SK-N-DZ (cell line): ENCODE measurements around the gene BANP.
"Not testable (repeated sequence)": the region's sequence is repeated elsewhere in the genome, so short reads cannot be mapped to it uniquely, and the experiment has no call there.

Experiments used
- DNase-seq: peaks from one replicate; pipeline ENCODE4 v3.0.0-alpha.2; 2015; ENCODE audit warnings: low spot score

Gene BANP

DNA sequence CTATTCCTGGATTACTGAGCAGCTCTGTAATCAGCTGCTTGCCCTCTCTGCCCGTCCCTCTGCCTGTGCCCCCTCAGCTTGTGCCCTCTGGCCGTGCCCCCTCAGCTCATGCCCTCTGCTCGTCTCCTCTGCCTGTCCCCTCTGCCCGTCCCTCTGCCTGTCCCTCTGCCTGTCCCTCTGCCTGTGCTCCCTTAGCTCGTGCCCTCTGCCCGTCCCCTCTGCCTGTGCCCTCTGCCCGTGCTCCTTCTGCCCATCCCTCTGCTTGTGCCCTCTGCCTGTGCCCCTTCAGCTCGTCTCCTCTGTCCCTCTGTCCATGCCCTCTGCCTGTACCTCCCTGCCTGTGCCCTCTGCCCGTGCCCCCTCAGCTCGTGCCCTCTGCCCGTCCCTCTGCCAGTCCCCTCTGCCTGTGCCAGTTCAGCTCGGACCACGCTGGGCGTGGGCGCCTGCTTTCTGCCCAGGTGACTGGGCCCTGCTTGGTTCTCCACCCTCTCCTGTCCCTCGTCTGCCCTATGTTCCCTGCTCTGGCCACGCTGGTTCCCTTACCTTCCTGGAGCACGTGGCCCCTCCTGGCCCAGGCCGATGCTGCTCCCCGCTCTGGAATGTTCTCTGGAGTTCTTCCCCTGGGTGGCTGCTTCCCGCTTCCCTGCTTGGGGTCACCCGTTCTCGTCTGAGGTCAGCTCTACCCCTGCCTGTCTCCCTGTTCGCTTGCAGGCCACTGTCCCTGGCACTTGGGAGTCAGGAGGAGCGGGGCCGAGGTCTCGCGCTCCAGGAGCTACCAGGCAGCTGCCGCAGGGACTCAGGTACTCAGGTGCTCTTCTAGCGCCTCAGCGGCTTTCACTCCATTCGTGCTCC lies 63.9 kb downstream of the BANP start:
- no peak for DNase-seq

DNA sequence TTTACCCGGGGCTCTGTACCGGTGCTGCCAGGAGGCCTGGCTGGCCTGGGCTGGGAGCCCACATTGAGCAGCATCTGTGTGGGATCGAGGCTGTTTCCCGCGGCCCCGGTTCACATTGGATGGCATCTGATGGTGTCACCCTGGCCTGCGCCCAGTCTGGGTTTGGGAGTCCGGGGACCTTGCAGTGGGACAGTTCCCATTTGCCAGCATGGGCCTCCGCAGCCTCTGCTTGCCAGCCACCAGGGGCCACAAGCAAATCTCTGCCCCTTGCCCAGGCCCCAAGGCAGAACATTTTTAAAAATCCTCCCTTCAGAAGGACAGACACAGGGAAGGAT lies 64.5 kb downstream of the BANP start:
- DNase-seq, result no peak

DNA sequence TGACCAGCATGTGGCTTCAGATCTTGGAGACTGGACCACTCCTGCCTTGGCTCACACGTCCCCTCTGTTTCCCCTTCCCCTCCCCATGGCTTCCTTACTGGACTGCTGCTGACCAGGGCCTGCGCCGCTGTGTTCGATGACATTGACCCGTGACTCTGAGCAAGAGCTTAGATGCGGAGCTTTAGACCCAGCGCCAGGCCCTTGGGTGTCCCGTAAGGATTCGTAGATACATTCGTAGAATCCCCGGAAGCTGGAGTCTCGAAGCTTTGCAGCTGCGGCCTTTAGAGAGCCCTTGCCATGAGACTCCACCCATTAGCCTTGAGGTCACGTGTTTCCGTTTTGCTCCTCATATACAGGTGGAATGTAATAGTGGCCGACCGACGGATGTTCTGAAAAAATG lies 65.2 kb downstream of the BANP start:
- DNase-seq, result not testable (repeated sequence)

DNA sequence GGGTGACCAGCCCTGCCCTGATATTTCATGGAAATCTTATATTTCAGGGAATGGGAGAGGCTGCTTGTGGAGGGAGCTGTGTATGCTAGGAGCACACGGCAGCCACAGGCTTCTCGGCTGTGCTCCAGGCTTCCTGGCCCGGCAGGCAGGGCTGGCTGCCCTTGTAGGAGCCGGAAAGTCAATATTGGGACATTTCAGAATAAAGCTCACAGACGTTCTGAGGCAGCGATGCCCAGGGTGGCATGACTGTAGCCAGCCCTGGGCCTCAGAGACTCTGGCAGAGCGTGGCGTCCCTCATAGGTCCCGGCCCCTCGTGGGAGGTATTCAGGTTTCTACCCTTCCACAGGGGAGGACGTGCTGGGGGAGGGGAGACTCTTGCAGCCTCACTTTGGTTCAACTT lies 65.7 kb downstream of the BANP start:
- no peak for DNase-seq

DNA sequence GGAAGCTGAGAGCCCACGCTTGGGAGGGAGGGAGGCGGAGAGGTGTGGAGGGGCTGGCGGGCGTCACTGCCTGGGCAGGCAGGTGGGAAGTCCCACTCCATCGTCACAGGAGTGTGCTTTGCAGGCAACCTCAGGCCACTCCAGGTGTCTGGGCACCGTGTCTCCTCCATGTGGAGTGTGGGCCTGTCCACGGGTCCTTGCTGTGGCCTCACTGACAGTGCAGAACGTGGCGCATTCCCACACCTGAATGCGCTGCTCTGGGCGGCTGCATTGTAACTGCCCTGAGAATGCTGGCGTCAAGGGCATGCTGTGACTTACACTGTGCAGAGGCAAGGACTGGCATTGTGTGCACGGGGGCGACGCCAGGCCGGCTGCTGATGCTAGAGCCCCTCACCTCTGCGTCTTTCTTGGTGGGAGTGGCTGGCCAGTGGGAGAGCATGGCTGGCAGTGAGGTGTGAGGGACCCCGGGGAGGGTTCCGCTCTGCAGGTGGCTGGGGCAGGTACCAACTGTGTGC lies 66.4 kb downstream of the BANP start:
- no peak for DNase-seq

DNA sequence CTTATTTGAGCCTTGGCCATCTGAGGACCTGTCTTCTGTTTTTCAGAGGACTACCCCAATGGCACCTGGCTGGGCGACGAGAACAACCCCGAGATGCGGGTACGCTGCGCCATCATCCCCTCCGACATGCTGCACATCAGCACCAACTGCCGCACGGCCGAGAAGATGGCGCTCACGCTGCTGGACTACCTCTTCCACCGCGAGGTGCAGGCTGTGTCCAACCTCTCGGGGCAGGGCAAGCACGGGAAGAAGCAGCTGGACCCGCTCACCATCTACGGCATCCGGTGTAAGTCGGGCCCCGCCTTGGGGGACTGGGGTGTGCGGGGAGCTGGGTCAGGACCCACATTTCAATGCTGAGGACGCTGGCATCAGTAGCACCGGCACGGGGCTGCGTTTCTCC lies 67.1 kb downstream of the BANP start:
- DNase-seq, result not testable (repeated sequence)

DNA sequence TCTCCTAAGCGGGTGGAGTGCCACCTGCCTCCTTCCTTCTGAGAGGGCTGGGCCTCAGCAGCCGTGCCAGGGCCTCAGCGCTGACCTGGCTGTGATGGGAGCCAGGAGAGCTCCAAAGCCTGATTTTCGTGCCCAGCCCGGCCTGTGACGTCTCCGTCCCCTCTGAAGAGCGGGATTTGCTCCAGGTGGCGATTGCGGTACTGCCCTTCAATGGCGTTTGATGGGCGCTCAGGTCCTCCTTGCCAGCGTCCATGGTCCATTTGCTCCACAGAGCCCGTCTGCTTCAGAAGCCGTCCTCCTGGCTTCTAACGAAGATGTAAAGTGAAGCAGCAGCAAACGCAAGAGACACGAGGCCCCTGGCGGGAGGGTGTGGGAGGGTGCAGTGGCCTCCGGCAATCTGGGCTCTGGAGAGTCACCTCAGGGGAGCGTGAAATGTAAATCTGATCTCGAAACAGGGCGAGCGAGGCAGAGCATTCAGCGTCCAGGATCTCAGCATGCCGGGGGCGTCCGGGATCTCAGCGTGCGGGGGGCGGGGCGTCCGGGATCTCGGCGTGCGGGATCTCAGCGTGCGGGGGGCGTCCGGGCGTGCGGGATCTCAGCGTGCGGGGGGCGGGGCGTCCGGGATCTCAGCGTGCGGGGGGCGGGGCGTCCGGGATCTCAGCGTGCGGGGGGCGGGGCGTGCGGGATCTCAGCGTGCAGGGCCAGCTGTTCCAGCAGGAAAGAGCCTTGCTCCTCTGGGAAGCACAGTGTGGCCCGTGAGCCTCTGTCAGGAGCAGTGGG lies 68.0 kb downstream of the BANP start:
- not testable (repeated sequence) for DNase-seq

GRCh38 chr16:88019821-88020515 lies 68.7 kb downstream of the BANP start:
- no peak for DNase-seq

DNA sequence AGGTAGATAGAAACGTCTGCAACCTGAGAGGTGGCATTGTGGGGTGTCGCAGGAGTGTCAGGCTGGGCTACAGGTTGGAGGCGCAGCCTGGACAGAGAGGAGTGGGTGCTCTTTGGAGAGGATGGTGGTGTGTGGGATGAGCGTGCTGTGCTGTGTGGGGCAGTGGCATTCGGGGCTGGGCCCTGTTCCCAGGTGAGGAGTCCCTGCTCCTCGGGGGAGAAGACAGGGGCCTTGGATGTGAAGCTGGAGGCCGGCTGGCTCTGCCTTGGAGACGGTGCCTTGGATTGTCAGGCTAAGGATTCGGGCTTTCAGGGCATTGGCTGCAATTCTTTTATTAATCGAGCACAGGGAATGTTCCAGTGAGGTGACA lies 69.3 kb downstream of the BANP start:
- DNase-seq, result no peak

DNA sequence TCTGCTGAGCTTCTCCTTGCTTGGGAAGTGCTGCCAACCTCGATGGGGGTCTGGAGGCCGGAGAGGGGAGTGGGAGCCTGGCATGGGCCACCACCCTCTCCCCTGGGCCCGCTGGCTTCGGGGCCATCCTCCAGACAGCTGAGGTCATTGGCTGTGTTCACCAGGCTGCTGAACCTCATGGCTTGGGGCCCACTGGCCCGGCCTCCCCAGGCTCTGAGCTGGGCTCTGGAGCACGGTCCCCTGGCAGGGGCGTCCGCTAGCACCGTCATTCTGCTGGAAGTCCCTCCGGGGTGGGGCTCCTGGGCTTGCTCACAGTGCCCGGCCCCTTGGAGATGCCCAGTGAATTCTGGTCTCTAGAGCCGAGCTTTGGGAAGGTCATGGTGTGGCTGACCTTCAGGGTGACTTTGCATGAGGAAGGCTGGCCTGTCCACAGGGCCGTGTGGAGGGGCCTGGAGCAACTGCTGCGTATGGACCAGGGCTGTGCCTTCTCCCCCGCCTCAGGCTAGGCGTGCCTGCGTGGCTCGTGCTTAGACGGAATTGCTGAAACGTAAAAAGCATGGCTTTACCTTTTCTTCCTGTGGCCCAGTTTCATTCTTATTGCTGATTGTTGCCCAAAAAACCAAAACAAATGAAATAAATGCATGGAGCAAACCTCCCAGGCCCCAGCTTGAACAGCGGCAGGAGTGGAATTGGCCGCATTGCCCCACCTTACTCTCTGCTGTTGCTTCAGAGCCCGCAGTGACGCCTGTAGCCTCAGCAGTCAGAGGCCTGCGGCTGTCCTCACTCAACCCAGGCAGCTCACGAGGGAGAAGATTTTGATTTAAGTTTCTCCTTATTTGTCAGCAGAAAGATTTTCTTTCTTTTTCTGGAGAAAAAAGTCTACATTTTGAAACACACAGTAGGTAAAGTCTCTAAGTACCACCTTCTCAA lies 70.1 kb downstream of the BANP start:
- DNase-seq, result not testable (repeated sequence)

GRCh38 chr16:88022076-88023042 lies 71.1 kb downstream of the BANP start:
- peak; percentile 40 for DNase-seq

- DNase-seq, result no peak
Measured at GRCh38 chr16:88023366-88023765, 72.1 kb downstream of the BANP start.

DNA sequence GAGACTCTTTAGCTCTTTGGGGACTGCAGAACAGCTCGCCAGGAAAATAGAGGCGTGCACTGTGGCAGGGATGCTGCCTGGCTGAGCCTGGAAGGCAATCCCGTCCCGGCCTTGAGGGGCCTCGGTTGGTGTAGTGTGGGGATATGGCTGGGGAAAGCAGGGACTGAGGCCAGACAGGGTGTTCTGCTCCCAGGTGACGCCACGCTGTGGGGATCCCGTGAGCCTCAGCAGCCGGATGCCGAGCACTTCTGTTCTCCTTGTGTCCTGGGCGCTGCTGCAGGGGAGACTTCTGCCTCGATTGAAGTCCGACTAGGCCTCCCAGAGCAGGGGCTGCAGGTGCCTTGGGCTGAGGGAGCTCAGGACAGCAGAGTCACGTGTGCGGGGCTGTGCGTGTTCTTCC lies 72.6 kb downstream of the BANP start:
- DNase-seq, result no peak

DNA sequence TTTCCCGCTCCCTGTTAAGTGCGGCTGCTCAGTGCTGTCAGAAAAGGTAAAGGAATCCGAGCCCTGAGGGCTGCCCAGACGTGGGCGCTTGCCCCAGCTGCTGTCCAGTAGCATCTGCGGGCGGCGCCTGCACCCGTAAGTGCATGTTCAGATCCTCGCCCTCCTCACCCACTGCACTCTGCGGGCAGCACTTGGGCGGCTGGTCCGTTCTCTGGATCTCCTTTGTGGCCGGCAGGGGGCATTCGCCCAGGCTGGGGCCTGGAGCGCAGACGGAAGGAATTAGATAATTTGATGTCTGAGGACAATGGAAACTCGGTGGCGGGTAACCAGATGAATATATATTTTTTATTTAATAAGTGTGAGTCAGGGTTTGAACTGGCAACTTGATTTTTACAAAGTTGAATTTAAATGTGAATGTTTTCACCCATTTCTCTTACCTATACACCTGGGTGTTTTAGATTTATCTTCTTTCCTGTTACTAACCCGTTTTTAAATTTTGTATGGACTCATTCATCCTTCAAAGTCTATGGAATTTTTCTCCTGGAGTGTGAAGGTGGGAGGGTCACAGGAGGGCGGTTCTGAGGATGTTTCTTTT lies 73.4 kb downstream of the BANP start:
- DNase-seq, result peak; percentile 73

DNA sequence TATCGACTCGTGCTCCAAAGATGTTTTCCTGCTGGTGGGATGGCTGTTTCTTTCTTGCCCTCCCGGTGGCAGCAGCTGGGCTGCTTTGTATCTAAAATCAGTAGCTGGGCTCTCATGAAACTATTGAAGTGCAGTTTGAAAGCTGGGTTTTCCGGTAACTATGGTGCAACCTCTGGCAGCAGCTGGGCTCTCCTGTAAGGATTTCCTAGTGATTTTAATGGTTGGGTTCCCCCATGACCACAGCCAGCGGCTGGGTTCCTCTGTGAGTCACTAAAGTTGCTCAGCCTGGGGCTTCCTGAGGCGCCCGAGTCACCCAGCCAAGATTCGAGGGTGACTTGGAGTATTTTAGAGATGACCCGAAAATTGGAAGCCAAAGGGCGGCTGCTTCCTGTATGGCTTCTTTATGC lies 73.9 kb downstream of the BANP start:
- DNase-seq, result not testable (repeated sequence)

- DNase-seq, result not testable (repeated sequence)
Measured at GRCh38 chr16:88025828-88026555, 74.8 kb downstream of the BANP start.

- DNase-seq, result no peak
Measured at GRCh38 chr16:88026964-88027938, 76.0 kb downstream of the BANP start.
